22Rv1 (cell line): ENCODE data around the gene MTPN.

Experiments
- H3K27ac ChIP-seq: fragments of 450-650 bp; 2 replicates; pipeline ENCODE4 v1.5.1; 2017
- ZFX ChIP-seq: fragments of 450-650 bp; IDR thresholded peaks from 2 replicates; pipeline ENCODE4 v1.6.1; 2017; ENCODE audit warnings: antibody characterized with exemption, borderline replicate concordance
- TF ChIP-seq, protein P1 (sequence below): fragments of 450-650 bp; IDR thresholded peaks from 2 replicates; pipeline ENCODE4 v1.5.1; 2017; ENCODE audit warnings: mild to moderate bottlenecking

The MTPN gene

DNA sequence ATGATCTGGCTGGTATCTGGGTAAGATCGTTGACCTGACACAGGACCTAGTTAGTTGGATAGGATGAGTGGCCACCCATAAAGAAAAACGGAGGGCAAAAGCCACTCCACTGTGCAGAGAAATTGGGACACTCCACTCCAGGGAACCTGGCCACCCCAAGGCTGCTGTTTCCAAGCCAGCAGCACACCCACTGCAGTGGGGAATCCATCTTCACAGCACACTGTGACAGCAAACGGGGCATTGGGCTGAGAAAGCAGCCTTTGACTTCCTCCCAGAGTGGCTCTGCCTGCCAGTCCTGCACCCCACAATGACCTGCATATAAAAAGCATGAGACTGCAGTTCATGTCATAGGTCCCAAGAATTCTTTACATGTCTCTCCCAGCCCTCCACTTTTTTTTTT is 52.9 kb downstream of the MTPN start:
- H3K27ac ChIP-seq: no peak overlapping the region
- no peak for TF ChIP-seq ZFX
- TF ChIP-seq, protein P1, sequence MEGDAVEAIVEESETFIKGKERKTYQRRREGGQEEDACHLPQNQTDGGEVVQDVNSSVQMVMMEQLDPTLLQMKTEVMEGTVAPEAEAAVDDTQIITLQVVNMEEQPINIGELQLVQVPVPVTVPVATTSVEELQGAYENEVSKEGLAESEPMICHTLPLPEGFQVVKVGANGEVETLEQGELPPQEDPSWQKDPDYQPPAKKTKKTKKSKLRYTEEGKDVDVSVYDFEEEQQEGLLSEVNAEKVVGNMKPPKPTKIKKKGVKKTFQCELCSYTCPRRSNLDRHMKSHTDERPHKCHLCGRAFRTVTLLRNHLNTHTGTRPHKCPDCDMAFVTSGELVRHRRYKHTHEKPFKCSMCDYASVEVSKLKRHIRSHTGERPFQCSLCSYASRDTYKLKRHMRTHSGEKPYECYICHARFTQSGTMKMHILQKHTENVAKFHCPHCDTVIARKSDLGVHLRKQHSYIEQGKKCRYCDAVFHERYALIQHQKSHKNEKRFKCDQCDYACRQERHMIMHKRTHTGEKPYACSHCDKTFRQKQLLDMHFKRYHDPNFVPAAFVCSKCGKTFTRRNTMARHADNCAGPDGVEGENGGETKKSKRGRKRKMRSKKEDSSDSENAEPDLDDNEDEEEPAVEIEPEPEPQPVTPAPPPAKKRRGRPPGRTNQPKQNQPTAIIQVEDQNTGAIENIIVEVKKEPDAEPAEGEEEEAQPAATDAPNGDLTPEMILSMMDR: no peak

DNA sequence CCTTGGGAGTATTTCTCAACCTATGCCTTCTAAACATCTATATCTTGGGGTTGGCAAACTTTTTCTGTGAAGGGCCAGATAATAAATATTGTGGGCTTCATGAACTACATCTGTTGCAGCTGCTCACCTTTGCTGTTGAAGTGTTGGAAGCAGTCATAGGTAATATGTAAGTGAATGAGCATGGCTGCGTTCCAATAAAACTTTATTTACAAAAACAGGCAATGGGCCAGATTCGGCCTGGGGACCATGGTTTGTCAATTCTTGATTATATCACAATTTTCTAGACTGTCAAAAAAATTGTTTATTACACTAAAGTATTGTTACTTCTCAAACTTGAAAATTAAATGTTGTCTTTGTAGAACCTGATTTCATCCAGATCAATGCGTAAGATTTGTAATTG is 54.9 kb downstream of the MTPN start:
- no peak for TF ChIP-seq ZFX
- TF ChIP-seq, protein P1: no peak
- H3K27ac ChIP-seq: no peak overlapping the region

DNA sequence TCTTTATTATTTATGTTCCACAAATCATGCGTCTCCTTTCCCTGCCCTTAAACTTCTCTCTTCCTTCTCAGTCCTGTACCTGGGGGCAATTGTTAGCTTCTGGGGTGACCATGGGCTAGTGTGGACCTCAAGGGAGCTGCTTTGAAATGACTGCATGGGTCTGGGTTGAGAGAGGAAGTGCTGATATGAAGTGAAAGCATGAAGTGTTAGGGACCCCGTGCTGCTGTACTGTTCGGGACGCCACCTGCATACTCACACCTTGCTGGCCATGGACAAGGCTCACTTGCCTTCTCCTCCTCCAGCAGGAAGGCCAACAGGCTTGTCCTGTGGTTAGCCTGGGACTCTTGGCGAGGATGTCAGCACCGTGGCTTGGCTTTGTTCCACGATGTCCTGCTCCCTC is 56.7 kb downstream of the MTPN start:
- no peak overlapping the region for H3K27ac ChIP-seq
- no peak for TF ChIP-seq ZFX
- TF ChIP-seq, protein P1: no peak

DNA sequence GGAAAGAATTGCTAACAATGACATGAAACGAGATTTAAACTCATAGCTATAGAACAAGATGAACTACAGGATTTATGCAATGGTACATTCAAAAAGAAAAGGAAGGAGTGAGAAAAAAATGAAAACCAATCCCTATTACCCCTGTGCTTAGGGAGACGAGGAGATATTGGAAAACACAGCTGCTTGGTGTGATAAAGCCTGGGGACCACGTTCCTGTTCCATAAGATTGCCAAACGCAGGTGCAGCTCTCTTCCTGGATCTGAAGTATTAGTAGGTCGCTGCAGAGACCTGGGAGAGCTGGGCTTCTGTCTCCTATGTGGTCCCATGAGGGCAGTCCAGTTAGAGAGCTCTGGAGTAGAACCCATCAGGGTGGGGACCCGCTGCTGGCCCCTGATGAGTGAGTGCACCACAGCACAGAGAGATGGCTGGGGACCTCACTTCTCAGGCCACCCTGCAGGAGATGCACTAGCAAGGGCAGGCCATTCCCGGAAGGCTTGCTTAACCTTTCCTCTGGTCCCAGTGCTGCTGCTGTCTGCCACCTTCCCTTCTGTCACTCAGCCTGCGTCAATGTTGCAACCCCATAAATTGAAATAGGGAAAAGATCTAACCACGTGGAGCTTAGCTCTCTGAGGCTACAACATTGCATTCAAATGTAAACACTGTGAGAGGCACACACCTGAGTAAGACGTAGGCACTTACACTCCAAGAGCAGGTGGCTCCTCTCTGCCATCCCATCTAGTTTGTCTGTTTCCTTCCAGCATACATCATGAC is 57.9 kb downstream of the MTPN start:
- TF ChIP-seq, protein P1: no peak
- no peak for TF ChIP-seq ZFX
- H3K27ac ChIP-seq: no peak overlapping the region

DNA sequence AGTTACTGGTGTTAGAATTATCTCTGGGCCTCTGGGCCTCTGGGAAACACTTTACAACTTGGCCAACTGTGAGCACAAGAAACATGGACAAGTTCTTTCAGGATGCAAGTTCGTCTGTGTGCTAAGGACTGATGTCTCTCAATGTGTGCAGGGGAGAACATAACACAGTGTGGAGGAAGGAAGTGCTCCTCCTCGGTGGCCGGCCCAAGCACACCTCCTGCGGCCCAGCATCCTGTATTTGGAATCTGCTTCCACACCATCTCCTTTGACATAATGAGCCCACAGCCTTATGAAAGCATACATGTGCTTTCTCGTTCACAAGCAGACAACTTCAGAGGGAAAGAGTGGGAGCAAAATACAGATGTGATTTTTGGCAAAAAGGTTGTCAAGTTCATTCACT is 59.0 kb downstream of the MTPN start:
- H3K27ac ChIP-seq: no peak overlapping the region

DNA sequence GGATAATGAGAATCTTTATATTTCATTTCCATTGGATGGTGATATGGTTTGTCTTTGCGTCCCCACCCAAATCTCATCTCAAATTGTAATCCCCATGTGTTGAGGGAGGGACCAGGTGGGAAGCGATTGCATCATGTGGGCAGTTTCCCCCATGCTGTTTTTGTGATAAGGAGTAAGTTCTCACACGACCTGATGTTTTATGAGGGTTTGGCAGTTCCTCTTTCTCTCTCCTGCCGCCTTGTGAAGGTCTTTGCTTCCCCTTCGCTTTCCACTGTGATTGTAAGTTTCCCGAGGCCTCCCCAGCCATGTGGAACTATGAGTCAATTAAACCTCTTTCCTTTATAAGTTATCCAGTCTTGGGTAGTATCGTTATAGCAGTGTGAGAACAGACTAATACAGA is 59.4 kb downstream of the MTPN start:
- H3K27ac ChIP-seq: no peak overlapping the region
- no peak for TF ChIP-seq ZFX
- TF ChIP-seq, protein P1: no peak

More for the DNA sequence above, 59.0 kb downstream of the MTPN start:
- TF ChIP-seq ZFX: no peak
- TF ChIP-seq, protein P1: no peak

DNA sequence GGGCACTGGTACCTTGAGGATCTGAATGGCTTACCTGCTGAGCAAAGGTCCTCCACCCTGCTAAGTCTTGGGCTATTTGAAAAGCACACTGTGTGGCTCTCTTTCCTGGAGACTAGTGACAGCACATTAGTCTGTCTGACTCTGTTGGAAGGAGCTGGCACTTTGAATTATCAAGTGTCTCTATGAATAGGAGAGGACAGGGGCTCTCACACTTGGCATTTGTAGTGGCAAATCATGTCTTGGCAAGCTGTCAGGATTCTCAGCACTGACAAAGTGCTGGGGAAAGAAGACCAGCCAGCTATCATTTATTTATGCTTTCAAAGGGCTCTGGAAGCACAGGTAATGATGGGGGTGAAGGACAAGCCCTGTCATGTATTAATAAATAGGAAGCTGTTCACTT is 62.8 kb downstream of the MTPN start:
- no peak for TF ChIP-seq ZFX
- TF ChIP-seq, protein P1: no peak
- no peak overlapping the region for H3K27ac ChIP-seq
